K562 (cell line): ENCODE data around the gene EIF4EBP2. TPM values are rescaled to one million over a fixed set of nuclear protein-coding genes. Genes with fewer than 3 reads are reported as not detected.

Experiments
- ARID2 ChIP-seq: fragments of 450-650 bp; IDR thresholded peaks from 2 replicates; pipeline ENCODE4 v1.6.1; 2017; ENCODE audit warnings: antibody characterized with exemption, mild to moderate bottlenecking
- CC2D1A ChIP-seq: fragments of 450-650 bp; IDR thresholded peaks from 2 replicates; pipeline ENCODE4 v1.6.1; 2017; ENCODE audit warnings: mild to moderate bottlenecking
- DACH1 ChIP-seq: fragments of 450-650 bp; IDR thresholded peaks from 2 replicates; pipeline ENCODE4 v1.6.1; 2018; ENCODE audit not compliant: partially characterized antibody
- JUND ChIP-seq, 2 experiments: IDR thresholded peaks; 2 replicates in 1 of 2; 3 replicates in 1 of 2; pipeline ENCODE4 v1.6.1; 2011; ENCODE audit warnings: borderline replicate concordance in 2 of 2, low read depth in 2 of 2, low read length in 2 of 2, improper control_type of control experiment in 1 of 2, missing biosample characterization in 1 of 2, missing genetic modification characterization in 1 of 2, missing genetic modification reagents in 1 of 2
- MYC ChIP-seq, 2 experiments: fragments of 250-450 bp in 1 of 2; sonication (Bioruptor Pico) in 1 of 2; IDR thresholded peaks; 2 replicates each; pipeline versions ENCODE4 v1.5.1 to v1.6.1; 2012 to 2021; ENCODE audit warnings: low read depth in 2 of 2, borderline replicate concordance in 1 of 2, improper control_type of control experiment in 1 of 2, low read length in 1 of 2, mild to moderate bottlenecking in 1 of 2, moderate library complexity in 1 of 2
- PRMT5 ChIP-seq: sonication (generic); formaldehyde crosslinking; IDR thresholded peaks from 2 replicates; pipeline ENCODE4 v1.5.0; 2020; ENCODE audit warnings: missing genetic modification reagents
- RAD21 ChIP-seq, 2 experiments: fragments of 250-450 bp in 1 of 2; fragments of 450-650 bp in 1 of 2; sonication (Bioruptor Pico) in 1 of 2; formaldehyde crosslinking in 1 of 2; IDR thresholded peaks in 1 of 2; conservative IDR thresholded peaks in 1 of 2; 2 replicates each; pipeline versions ENCODE4 v1.4.0 to v1.8.0; 2020 to 2022; ENCODE audit warnings: mild to moderate bottlenecking in 2 of 2, moderate library complexity in 1 of 2
- SMAD1 ChIP-seq: fragments of 150-350 bp; IDR thresholded peaks from 2 replicates; pipeline ENCODE4 v1.6.1; 2014; ENCODE audit warnings: low read length, low read depth; ENCODE audit not compliant: partially characterized antibody
- XRCC5 ChIP-seq: fragments of 200-400 bp; formaldehyde crosslinking; IDR thresholded peaks from 2 replicates; pipeline ENCODE4 v1.6.1; 2017; ENCODE audit warnings: low read depth, mild to moderate bottlenecking, low read length
- YY1 ChIP-seq, 3 experiments: IDR thresholded peaks; 2 replicates each; pipeline ENCODE4 v1.6.1; 2011; ENCODE audit warnings: low read length in 2 of 3, mild to moderate bottlenecking in 2 of 3, moderate library complexity in 2 of 3, borderline replicate concordance in 1 of 3, control low read depth in 1 of 3, low read depth in 1 of 3; ENCODE audit not compliant: insufficient read depth in 3 of 3, insufficient replicate concordance in 2 of 3, control insufficient read depth in 1 of 3, insufficient read length in 1 of 3; ENCODE audit errors: extremely low read depth in 1 of 3
- ZNF133 ChIP-seq: fragments of 250-450 bp; sonication (Bioruptor Pico); IDR thresholded peaks from 2 replicates; pipeline ENCODE4 v1.4.0; 2020; ENCODE audit warnings: mild to moderate bottlenecking
- polyA plus RNA-seq, 8 experiments: library from polyadenylated mRNA; depleted of rRNA in 4 of 8; stranded (reverse) in 5 of 8; unstranded in 3 of 8; fragments of >200 nt; fragmentation: Nextera tagmentation in 2 of 8; fragmentation: Illumina TruSeq in 1 of 8; extraction: Ambion mirVana in 2 of 8; extraction: Trizol in 1 of 8; gene quantifications; 2 replicates each; pipeline versions ENCODE4 v1.2.1 to v1.2.3, GENCODE V29; 2011 to 2014; ENCODE audit warnings: inconsistent platforms in 1 of 8, missing spikeins in 1 of 8
- total RNA-seq, 7 experiments: library from RNA; depleted of rRNA in 6 of 7; stranded (reverse); fragments of >200 nt in 6 of 7; fragmentation: Illumina TruSeq in 2 of 7; extraction: Trizol in 2 of 7; gene quantifications; 2 replicates each; pipeline versions ENCODE4 v1.2.1 to v1.2.3, GENCODE V29; 2011 to 2021; ENCODE audit warnings: low replicate concordance in 1 of 7
- TF ChIP-seq, protein P1 (sequence below): sonication (generic); formaldehyde crosslinking; IDR thresholded peaks from 2 replicates; pipeline ENCODE4 v1.9.0; 2022; ENCODE audit warnings: mild to moderate bottlenecking, missing genetic modification reagents
- TF ChIP-seq, protein P2 (sequence below): fragments of 450-650 bp; formaldehyde crosslinking; IDR thresholded peaks from 2 replicates; pipeline ENCODE4 v1.4.0; 2020; ENCODE audit warnings: mild to moderate bottlenecking, moderate library complexity
- TF ChIP-seq, protein P3 (sequence below), 2 experiments: fragments of 450-650 bp; conservative IDR thresholded peaks; 2 replicates each; pipeline ENCODE4 v1.6.1; 2017; ENCODE audit warnings: mild to moderate bottlenecking in 2 of 2, moderate library complexity in 2 of 2
- TF ChIP-seq, protein P4 (sequence below): conservative IDR thresholded peaks from 2 replicates; pipeline ENCODE4 v1.6.1; 2011; ENCODE audit warnings: low read depth, mild to moderate bottlenecking, low read length; ENCODE audit not compliant: control insufficient read depth
- TF ChIP-seq, protein P5 (sequence below), 2 experiments: IDR thresholded peaks; 2 replicates each; pipeline ENCODE4 v1.6.1; 2011; ENCODE audit warnings: borderline replicate concordance in 1 of 2, control low read depth in 1 of 2, low read depth in 1 of 2, low read length in 1 of 2, mild to moderate bottlenecking in 1 of 2, mixed read lengths in 1 of 2, moderate library complexity in 1 of 2; ENCODE audit not compliant: insufficient read depth in 1 of 2, insufficient read length in 1 of 2, poor library complexity in 1 of 2, severe bottlenecking in 1 of 2; ENCODE audit errors: extremely low read depth in 1 of 2

Gene EIF4EBP2
- total and polyA plus RNA-seq, 9 of the 15 experiments (the other 6 are each of a cell fraction or from before 2014, with no cell fraction given) = 16.1 to 67.5 (median 38.3) TPM

DNA sequence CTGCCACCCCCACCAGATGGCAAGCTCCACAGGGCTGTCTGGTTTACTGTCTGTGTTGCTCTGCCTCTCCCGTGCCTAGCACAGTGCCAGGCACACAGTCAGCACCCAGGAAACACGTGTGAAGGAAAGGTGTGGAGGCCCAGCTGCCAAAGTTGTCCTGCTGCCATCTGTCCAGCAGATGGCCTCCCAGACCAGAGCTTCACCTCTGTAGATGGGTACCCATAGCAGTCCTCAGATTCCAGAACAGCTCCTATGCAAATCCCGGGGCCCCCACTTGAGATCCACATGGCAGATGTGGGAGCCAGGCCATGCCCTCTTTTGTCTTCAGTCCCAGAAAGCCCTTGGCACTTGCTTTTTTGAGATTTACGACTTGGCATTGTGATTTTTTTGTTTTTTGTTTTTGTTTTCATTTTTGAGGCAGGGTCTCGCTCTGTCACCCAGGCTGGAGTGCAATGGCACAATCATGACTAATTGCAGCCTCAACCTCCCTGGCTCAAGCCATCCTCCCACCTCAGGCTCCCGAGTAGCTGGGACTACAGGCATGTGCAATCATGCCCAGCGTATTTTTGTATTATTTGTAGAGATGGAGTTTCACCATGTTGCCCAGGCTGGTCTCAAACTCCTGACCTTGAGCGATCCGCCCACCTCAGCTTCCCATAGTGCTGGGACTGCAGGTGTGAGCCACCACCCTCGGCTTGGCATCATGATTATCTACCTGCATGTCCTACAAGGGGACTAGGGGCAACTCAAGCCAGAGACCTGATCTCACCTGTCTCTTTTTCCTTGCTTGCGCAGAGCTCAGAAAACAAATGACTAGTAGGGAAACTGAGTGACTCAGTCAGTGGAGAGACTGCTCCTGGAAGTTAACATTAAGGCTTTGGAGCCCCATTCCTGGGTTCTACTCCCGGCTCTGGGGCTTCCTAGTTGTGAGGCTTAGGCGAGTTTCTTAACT is 57.7 kb downstream of the EIF4EBP2 start (continued):
- TF ChIP-seq, protein P1, sequence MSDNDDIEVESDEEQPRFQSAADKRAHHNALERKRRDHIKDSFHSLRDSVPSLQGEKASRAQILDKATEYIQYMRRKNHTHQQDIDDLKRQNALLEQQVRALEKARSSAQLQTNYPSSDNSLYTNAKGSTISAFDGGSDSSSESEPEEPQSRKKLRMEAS = 0 out of 2 replicates have a peak, but pooled peaks have one; percentile 38
- TF ChIP-seq, protein P2, sequence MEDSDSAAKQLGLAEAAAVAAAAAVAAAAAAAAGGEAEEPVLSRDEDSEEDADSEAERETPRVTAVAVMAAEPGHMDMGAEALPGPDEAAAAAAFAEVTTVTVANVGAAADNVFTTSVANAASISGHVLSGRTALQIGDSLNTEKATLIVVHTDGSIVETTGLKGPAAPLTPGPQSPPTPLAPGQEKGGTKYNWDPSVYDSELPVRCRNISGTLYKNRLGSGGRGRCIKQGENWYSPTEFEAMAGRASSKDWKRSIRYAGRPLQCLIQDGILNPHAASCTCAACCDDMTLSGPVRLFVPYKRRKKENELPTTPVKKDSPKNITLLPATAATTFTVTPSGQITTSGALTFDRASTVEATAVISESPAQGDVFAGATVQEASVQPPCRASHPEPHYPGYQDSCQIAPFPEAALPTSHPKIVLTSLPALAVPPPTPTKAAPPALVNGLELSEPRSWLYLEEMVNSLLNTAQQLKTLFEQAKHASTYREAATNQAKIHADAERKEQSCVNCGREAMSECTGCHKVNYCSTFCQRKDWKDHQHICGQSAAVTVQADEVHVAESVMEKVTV (CRISPR knock-in tag) = peak; percentile 82
- TF ChIP-seq, protein P3, sequence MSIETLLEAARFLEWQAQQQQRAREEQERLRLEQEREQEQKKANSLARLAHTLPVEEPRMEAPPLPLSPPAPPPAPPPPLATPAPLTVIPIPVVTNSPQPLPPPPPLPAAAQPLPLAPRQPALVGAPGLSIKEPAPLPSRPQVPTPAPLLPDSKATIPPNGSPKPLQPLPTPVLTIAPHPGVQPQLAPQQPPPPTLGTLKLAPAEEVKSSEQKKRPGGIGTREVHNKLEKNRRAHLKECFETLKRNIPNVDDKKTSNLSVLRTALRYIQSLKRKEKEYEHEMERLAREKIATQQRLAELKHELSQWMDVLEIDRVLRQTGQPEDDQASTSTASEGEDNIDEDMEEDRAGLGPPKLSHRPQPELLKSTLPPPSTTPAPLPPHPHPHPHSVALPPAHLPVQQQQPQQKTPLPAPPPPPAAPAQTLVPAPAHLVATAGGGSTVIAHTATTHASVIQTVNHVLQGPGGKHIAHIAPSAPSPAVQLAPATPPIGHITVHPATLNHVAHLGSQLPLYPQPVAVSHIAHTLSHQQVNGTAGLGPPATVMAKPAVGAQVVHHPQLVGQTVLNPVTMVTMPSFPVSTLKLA (conservative IDR thresholded peaks at IDR 0.05) = no peak
- no peak for TF ChIP-seq DACH1
- TF ChIP-seq, protein P4, sequence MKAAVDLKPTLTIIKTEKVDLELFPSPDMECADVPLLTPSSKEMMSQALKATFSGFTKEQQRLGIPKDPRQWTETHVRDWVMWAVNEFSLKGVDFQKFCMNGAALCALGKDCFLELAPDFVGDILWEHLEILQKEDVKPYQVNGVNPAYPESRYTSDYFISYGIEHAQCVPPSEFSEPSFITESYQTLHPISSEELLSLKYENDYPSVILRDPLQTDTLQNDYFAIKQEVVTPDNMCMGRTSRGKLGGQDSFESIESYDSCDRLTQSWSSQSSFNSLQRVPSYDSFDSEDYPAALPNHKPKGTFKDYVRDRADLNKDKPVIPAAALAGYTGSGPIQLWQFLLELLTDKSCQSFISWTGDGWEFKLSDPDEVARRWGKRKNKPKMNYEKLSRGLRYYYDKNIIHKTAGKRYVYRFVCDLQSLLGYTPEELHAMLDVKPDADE = 0 out of 2 replicates have a peak, but pooled peaks have one; percentile 57
- peak; percentile 47; the same call in 1 of the 2 replicates for TF ChIP-seq JUND (IDR thresholded peaks at IDR 0.05; ENCODE audit: borderline replicate concordance, low read depth, low read length)
- TF ChIP-seq JUND (tag; IDR thresholded peaks at IDR 0.05; ENCODE audit: borderline replicate concordance, low read depth, low read length) = no peak
- 0 out of 2 replicates have a peak, but pooled peaks have one; percentile 36 for TF ChIP-seq PRMT5 (CRISPR knock-in tag)
- no peak for TF ChIP-seq ZNF133 (CRISPR knock-in tag)
- TF ChIP-seq YY1 (IDR thresholded peaks at IDR 0.05; ENCODE audit: borderline replicate concordance in 1 of 3, control insufficient read depth in 1 of 3, extremely low read depth in 1 of 3, insufficient read depth in 3 of 3, insufficient read length in 1 of 3, insufficient replicate concordance in 2 of 3, low read depth in 1 of 3, low read length in 2 of 3) = peak in 1 of 3 experiments; percentile 10
- peak; percentile 84 to 95 for TF ChIP-seq RAD21 (CRISPR knock-in tag; conservative IDR thresholded peaks at IDR 0.05 in 1 of 2, IDR thresholded peaks at IDR 0.05 in 1 of 2)
- TF ChIP-seq, protein P5, sequence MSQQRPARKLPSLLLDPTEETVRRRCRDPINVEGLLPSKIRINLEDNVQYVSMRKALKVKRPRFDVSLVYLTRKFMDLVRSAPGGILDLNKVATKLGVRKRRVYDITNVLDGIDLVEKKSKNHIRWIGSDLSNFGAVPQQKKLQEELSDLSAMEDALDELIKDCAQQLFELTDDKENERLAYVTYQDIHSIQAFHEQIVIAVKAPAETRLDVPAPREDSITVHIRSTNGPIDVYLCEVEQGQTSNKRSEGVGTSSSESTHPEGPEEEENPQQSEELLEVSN (IDR thresholded peaks at IDR 0.05; ENCODE audit: borderline replicate concordance in 1 of 2, extremely low read depth in 1 of 2, insufficient read depth in 1 of 2, insufficient read length in 1 of 2, low read depth in 1 of 2, low read length in 1 of 2, poor library complexity in 1 of 2, severe bottlenecking in 1 of 2) = peak in 1 of 2 experiments; percentile 31
- peak; percentile 76; the same call in 1 of the 2 replicates for TF ChIP-seq ARID2
- TF ChIP-seq CC2D1A = peak; percentile 59; the same call in 1 of the 2 replicates
- peak; percentile 51; the same call in 1 of the 2 replicates for TF ChIP-seq MYC (IDR thresholded peaks at IDR 0.05; ENCODE audit: low read depth, low read length)
- TF ChIP-seq MYC (CRISPR knock-in tag; IDR thresholded peaks at IDR 0.05; ENCODE audit: borderline replicate concordance, low read depth) = no peak
- peak; percentile 42; the same call in 1 of the 2 replicates for TF ChIP-seq XRCC5
- TF ChIP-seq SMAD1 = no peak
